ENCODE results near the gene WBP11.
A peak's percentile ranks its signal among the peaks of the same experiment; 100 is the strongest.

WBP11 gene

DNA sequence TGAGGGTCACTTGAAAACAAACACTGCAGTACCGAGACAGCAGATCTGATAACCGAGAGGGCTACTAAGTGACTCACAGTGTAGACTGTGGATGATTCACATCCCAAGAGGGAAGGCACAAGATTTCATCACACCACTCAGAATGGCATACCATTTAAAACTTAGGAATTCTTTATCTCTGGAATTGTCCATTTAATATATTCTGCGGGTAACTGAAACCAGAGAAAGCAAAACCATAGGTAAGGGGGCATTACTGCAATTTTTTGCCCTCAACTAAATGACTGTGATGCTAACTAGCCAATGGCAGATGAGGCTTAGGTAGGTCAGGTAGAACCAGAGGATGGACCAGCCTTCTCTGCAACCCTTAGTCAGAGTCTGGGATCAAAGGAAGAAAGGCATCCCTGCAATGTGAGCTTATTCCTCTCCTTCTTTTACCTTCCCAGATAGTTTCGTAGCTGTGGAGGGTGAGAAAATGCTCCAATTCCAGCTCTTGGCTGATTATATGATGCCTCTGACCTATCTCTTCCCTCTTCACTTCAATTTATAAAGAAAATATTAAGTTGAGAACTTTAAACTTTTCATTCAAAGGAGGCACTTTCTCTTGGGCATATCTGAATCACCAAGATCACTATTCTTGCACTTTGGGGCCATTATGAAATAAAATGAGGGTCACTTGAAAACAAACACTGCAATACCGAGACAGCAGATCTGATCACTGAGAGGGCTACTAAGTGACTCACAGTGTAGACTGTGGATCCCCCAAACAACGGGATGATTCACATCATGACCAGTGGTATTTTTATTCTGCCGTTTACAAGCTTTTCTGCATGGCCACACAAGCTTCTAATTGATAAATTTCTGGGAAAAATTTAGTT, 33.3 kb upstream of the WBP11 start:
- DNase-seq (ENCODE audit: low read depth in 2 of 2) = peak; percentile 85 to 96
- TF ChIP-seq, protein P1, sequence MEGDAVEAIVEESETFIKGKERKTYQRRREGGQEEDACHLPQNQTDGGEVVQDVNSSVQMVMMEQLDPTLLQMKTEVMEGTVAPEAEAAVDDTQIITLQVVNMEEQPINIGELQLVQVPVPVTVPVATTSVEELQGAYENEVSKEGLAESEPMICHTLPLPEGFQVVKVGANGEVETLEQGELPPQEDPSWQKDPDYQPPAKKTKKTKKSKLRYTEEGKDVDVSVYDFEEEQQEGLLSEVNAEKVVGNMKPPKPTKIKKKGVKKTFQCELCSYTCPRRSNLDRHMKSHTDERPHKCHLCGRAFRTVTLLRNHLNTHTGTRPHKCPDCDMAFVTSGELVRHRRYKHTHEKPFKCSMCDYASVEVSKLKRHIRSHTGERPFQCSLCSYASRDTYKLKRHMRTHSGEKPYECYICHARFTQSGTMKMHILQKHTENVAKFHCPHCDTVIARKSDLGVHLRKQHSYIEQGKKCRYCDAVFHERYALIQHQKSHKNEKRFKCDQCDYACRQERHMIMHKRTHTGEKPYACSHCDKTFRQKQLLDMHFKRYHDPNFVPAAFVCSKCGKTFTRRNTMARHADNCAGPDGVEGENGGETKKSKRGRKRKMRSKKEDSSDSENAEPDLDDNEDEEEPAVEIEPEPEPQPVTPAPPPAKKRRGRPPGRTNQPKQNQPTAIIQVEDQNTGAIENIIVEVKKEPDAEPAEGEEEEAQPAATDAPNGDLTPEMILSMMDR (IDR thresholded peaks at IDR 0.05; ENCODE audit: low read depth, low read length) = no peak
- peak overlapping the region in 1 of 2 donors; percentile 22 for H3K4me3 ChIP-seq (replicated peaks in 1 of 2; ENCODE audit: low read depth in 2 of 2, low read length in 2 of 2)

DNA sequence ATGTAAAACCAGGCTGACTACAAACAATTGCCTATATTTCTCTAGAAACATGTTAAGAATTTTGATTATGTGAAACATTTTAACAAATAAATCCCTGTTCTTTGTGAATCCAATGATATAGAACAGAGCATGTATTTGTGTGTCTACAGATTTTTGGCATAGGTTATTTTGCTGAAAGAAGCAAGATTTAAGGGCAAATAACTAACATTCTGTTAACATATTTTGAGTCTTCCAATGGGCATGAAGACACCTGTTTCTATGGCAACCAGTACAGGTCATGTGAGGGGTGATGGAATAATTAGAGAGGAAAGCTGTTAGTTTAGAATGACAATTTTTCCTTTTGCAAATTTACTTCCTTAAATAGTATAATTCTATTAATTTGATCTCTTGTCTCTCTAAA, 31.2 kb upstream of the WBP11 start:
- TF ChIP-seq, protein P1 (IDR thresholded peaks at IDR 0.05; ENCODE audit: low read depth, low read length) = no peak
- H3K4me3 ChIP-seq (replicated peaks in 1 of 2; ENCODE audit: low read depth in 2 of 2, low read length in 2 of 2) = no peak overlapping the region
- DNase-seq (ENCODE audit: low read depth in 2 of 2) = peak in 1 of 2 donors; percentile 59

DNA sequence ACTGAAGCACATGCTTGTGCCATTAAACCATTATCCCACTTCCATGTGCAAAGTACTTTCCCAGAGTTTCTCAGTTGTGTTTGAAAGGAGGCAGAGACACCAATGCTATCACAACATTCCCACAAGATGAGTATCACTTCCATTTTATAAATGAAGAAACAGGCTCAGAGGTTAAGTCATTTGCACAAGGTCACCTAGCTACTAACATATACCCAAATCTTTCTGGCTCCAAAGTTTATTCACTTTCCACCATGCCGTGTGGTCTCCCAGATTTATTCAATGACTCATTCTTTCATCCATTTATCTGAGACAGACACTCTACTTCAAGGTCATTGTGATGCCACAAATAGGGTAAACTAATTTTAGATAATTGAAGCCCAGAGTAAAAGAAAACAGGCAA, 30.7 kb upstream of the WBP11 start:
- H3K4me3 ChIP-seq (replicated peaks in 1 of 2; ENCODE audit: low read depth in 2 of 2, low read length in 2 of 2) = no peak overlapping the region
- DNase-seq (ENCODE audit: low read depth in 2 of 2) = no peak
- TF ChIP-seq, protein P1 (IDR thresholded peaks at IDR 0.05; ENCODE audit: low read depth, low read length) = no peak

DNA sequence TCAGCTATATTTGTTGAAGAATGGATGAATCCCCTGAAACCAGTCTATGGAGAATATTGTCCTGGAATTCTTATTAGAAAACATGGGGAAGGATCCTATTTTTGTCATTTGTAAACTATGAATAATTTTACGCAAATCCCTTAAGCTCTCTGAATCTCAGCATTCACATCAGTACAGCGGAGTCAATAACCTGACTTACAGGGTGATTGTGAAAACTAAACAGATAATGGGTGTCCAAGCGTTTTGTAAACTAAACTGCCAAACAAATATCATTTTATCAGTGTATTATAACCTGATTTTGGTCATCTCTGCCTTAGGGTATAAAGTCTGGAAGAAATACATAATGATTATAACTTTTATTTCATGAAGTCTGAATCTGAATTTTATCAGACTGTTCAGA, 30.1 kb upstream of the WBP11 start:
- TF ChIP-seq, protein P1 (IDR thresholded peaks at IDR 0.05; ENCODE audit: low read depth, low read length) = no peak
- no peak for DNase-seq (ENCODE audit: low read depth in 2 of 2)
- H3K4me3 ChIP-seq (replicated peaks in 1 of 2; ENCODE audit: low read depth in 2 of 2, low read length in 2 of 2) = no peak overlapping the region

DNA sequence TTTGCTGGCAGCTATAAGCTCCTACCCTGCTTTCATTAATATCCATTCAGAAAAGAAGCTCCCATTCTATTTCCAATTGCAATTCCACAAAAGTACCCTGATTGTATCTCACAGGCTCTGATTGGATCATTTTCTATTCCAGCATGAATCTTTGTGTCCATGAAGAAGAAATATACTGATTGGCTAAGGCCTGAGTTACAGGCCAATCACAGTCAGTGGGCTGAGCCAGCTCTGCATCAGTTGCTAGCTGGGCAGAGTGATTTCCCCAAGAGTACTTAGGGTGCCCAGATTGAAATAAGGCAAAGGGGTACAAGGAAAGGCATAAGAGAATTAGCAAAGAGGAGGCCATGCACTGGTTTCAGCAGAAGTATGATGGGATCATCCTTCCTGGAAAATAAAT, 25.6 kb upstream of the WBP11 start:
- peak in 1 of 2 donors; percentile 50 for DNase-seq (ENCODE audit: low read depth in 2 of 2)
- TF ChIP-seq, protein P1 (IDR thresholded peaks at IDR 0.05; ENCODE audit: low read depth, low read length) = no peak
- no peak overlapping the region for H3K4me3 ChIP-seq (replicated peaks in 1 of 2; ENCODE audit: low read depth in 2 of 2, low read length in 2 of 2)

DNA sequence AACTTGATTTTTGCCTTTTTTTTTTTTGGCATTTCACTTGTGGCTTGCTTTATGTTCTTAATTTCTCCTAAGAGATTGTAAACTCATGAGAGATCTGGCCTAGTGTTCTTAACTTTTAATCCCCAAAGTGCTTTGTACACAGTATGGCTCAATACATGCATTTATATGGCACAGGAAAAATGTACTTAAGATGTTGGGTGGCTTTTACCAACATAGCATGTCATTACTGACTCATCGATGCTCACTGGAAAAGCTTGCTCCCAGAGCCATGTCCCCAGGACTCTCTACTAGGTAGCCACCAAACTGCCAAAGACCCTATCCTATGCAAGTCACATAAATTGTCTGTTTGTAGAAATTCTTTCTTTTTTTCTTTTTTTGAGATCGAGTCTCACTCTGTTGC, 23.8 kb upstream of the WBP11 start:
- no peak overlapping the region for H3K4me3 ChIP-seq (replicated peaks in 1 of 2; ENCODE audit: low read depth in 2 of 2, low read length in 2 of 2)
- TF ChIP-seq, protein P1 (IDR thresholded peaks at IDR 0.05; ENCODE audit: low read depth, low read length) = no peak
- DNase-seq (ENCODE audit: low read depth in 2 of 2) = no peak

All from cardiac fibroblast (primary cell).